GM21360 (cell line): ENCODE data around the gene TPSB2.
"Not testable (repeated sequence)": the region's sequence is repeated elsewhere in the genome, so short reads cannot be mapped to it uniquely, and the experiment has no call there.

ENCODE experiments used
- ATAC-seq: cut with Tn5 transposase; IDR thresholded peaks from one replicate; pipeline ENCODE4 v1.9.1; 2021; ENCODE audit warnings: mild to moderate bottlenecking, moderate library complexity; ENCODE audit not compliant: unreplicated experiment

TPSB2 gene

DNA sequence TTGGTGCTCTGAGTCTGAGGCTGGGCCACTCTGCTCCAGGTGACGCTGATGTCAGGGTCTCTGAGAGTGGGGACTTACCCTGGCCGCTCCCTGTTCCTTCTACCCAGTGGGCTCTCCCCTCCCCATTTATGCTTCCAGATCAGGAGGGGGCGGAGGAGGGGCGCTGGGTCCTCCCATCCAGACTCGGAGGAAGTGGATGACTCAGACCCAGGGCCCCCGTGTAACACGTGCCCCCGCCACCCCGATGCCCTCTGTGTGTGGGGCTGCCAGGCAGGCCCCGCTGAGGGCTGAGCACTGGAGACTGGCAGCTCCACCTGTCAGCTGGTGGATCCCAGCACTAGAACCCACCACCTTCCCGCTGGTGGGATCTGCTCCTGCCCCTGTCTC, at the start of gene TPSB2:
TSS of gene TPSB2 (minus strand) at position 101 of the 387 bp plus-strand sequence. CDS start 233 bp downstream, outside the sequence.
- not testable (repeated sequence) for ATAC-seq

- no peak for ATAC-seq
Observed at GRCh38 chr16:1279081-1279944, 49.3 kb upstream of the TPSB2 start.

GRCh38 chr16:1278477-1278876, 48.5 kb upstream of the TPSB2 start:
- no peak for ATAC-seq

DNA sequence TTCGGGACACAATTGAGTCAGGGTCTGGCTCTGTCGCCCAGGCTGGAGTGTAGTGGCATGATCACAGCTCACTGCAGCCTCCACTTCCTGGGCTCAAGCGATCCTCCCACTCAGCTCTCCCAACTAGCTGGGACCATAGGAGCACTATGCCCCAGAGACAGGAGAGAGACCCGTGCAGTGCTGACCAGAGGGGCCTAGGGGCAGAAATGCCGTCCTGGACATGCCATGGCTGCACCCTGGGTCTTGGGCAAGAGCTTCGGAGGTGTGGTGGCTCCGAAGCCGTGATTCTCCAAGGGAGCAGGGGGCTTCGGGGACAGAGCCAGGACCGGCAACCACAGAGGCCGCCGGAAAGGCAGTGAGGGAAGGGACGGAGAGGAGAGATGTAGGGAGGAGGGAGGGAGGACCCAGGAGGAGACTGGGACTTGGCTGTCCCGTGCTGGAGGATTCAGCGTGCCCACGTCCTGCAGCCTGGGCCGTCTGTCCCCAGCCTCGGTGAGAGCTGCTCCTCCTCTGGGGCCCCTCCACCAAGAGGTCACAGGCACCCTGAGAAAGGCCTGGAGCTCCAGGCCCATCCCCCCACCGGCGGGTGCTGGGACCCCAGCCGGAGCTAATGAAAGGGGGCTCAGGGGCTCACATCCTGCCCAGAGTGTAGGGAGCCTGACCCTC, 47.8 kb upstream of the TPSB2 start:
- ATAC-seq: no peak

DNA sequence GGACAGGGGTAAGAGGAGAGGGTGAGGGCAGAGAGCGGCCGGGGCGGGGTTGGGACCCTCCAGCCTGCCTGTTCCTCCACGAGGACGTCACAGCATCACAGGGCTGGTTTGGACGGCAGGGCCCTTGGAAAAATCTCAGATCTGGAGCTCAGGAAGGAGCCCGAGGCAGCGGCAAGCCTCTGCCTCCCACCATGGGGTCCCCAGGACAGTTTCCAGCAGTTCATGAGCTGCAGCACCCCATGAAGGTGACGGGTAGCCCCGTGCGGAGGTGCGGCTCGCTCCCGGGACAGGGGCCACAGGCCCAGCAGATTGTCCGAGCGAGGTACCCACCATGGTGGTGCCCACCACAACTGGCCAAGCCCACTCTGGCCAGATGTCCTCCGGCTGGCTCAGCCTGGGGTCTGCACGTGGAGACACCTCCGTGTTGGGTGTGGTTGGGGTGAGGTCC, 47.2 kb upstream of the TPSB2 start:
- no peak for ATAC-seq

GRCh38 chr16:1276580-1276878, 46.5 kb upstream of the TPSB2 start:
- ATAC-seq: no peak

DNA sequence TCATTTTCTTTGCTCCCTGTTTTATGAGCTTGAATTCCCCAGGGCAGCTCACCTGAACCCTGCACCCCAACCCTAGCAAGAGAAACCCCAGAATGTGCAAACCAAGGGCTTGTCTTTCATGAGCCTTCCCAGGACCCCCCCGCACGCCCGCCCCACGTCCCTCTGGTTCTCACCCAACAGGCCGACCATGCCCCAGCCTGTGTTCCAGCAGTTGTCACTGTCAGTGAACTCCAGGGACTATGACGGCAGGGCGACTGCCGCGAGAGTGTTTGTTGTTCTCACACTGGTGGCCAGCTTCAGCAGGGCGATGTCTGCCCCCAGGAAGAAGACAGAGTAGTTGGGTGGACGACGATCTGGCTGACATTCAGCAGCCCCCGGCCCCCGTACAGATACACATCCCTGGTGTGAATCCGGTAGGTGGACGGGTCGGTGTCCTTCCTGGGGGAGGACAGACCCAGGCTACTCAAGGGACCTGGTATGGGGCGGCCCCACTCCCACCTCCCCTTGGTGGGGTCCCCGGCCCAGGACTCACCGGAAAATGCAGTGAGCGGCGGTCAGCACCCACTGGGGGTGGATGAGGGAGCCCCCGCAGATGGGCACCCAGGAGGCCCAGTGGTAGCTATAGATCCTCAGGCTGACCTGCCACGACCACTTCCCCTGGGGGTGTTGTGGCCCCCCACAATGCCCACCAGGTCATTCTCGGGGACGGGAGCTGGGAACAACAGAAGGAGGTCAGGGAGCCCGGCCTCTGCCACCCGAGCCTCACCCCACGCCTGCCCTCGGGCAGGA, 46.0 kb upstream of the TPSB2 start:
- no peak for ATAC-seq

DNA sequence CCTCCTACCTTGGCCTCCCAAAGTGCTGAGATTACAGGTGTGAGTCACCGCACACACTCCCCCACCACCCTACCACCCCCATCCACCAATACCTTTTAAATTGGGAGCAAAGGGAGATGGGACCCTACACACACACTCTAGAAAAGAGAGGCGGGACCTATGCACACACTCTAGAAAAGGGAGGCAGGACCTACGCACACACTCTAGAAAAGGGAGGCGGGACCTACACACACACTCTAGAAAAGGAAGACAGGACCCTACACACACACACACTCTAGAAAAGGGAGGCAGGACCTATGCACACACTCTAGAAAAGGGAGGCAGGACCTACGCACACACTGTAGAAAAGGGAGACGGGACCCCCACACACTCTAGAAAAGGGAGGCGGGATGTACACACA, 44.8 kb upstream of the TPSB2 start:
- no peak for ATAC-seq

GRCh38 chr16:1273816-1274215, 43.8 kb upstream of the TPSB2 start:
- no peak for ATAC-seq

DNA sequence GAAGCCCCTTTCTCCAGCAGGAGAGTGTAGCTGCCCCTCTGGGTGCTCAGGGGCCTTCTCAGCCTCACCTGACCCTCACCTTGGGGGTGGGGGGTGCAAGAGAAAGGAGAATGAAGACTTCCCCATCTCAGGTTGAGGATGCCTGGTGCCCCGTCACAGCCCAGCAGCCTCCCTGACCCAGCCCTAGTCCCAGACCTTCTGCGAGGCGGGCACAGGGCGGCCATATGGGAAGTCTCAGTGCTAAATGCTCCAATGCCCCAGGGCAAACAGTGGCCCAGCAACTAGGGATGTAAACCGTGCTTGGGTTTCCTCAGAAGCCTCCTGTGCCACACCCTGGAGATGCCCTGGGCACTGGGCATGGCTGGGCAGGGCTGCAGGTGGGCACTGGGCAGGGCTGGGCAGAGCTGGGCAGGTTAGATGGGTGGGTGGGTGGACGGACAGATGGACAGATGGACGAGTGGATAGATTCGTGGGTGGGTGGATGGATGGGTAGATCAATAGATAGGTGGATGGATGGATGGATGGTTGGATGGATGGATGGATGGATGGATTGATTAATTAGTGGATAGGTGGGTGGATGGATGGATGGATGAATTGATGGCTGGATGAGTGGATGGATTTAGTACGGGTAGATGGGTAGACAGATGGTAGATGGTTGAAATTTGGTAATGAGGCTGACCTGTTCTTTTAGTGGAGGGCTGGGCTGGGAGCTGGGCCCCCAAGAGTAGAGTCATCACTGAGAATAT, 42.6 kb upstream of the TPSB2 start:
- no peak for ATAC-seq

DNA sequence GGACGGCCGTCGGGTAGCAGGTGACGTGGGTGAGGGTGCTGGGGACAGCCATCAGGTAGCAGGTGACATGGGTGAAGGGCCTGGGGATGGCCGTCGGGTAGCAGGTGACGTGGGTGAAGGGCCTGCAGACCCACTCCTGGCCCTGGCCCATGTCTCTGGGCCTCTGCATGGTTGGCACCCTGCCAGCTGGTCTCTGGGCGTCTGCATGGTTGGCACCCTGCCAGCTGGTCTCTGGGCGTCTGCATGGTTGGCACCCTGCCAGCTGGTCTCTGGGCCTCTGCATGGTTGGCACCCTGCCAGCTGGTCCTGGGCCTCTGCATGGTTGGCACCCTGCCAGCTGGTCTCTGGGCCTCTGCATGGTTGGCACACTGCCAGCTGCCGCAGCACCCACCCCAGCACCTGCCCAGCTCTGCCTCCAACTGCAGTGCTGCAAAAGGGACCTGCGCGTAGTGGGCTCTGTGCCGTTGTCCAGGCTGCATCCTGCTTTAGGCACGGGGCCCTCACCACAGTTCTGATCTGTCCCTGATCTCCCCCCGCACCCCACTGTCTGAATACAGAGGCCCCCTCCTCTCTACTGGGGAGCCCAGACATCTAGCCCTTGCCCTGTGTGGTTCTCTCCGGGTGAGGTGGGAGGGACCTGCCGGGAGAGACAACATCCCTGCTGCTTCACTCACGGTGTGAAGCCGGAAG, 41.9 kb upstream of the TPSB2 start:
- ATAC-seq: not testable (repeated sequence)

DNA sequence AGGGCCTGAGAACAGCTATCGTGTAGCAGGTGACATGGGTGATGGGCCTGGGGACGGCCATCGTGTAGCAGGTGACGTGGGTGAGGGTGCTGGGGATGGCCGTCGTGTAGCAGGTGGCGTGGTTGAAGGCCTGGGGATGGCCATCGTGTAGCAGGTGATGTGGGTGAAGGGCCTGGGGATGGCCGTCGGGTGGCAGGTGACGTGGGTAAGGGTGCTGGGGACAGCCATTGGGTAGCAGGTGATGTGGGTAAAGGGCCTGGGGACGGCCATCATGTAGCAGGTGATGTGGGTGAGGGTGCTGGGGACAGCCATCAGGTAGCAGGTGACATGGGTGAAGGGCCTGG, 41.4 kb upstream of the TPSB2 start:
- no peak for ATAC-seq

DNA sequence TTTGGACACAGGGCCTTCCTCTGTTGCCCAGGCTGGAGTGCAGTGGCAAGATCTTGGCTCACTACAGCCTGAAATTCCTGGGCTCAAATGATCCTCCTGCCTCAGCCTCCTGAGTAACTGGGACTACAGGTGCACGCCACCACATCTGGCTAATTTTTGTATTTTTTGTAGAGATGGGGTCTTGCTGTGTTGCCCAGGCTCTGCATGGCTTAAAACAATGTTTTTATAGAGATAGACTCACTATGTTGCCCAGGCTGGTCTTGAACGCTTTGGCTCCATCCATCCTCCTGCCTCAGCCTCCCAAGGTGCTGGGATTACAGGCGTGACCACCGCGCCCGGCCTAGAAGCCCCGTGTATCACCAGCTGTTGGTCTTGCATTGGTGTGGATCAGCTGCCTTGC, 39.4 kb upstream of the TPSB2 start:
- not testable (repeated sequence) for ATAC-seq

GRCh38 chr16:1265826-1266225, 35.8 kb upstream of the TPSB2 start:
- ATAC-seq: no peak

- ATAC-seq: no peak
Observed at GRCh38 chr16:1265090-1265630, 35.2 kb upstream of the TPSB2 start.

- ATAC-seq: no peak
Observed at GRCh38 chr16:1264345-1265089, 34.5 kb upstream of the TPSB2 start.

DNA sequence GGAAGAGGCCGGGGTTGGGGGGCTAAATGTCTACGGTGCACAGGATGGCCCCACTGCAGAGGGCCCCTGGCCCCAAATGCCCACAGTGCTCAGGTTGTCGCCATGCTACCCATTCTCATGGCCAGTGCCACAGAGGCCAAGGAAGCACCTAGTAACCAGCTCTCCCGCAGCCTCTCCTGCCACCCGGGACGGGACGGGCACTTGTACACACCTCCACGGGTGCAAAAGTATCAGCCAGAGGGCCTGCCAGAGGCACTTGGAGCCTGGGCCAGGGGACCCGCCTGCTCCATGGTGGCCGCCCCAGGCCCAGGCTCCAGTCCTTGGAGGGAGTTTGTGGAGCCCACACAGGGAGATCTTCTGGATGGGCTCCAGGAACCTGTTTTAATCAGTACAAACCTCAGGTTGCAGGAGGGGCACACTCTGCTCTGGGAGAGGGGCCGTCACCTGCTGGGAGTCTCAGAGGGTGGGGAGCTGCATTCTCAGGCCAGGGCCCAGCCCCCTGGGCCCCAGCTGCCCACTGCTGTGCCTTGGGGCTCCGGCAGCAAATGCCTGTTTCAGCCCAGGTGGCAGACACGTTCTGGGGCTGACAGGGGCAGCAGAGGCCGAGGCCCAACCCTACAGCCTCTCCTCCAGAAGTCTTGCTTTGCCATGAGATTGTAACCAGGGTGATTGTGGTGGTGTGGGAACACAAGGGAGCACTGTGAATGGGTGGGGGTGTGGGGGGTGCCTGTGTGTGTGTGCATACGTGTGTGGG, 33.8 kb upstream of the TPSB2 start:
- ATAC-seq: no peak

GRCh38 chr16:1262846-1263221, 32.9 kb upstream of the TPSB2 start:
- no peak for ATAC-seq
